Measurements from ENCODE around the gene CHERP.
"Not testable (repeated sequence)": the region's sequence is repeated elsewhere in the genome, so short reads cannot be mapped to it uniquely, and the experiment has no call there.

Gene CHERP

GRCh38 chr19:16495982-16496612 is 46.1 kb downstream of the CHERP start, which contains the start of the genes C19orf44 and CALR3:
TSS of gene C19orf44 (plus strand) at chr19:16496394. CDS start at chr19:16500793, 4,399 bp downstream.
TSS of gene CALR3 (minus strand) at chr19:16496167. CDS start at chr19:16496129, 38 bp downstream.
- in situ Hi-C loops (cut with MboI; ENCODE audit: low sequenced_read_pairs), result no loop called here

- in situ Hi-C loops (cut with MboI; ENCODE audit: low sequenced_read_pairs), result not testable (repeated sequence)
Measured at GRCh38 chr19:16486476-16486875, 55.8 kb downstream of the CHERP start.

GRCh38 chr19:16482745-16483144 is 59.5 kb downstream of the CHERP start:
- in situ Hi-C loops (cut with MboI; ENCODE audit: low sequenced_read_pairs), result no loop called here

- in situ Hi-C loops (cut with MboI; ENCODE audit: low sequenced_read_pairs), result no loop called here
Measured at GRCh38 chr19:16477311-16477710, 64.9 kb downstream of the CHERP start.

GRCh38 chr19:16476401-16476800 is 65.8 kb downstream of the CHERP start:
- in situ Hi-C loops (cut with MboI; ENCODE audit: low sequenced_read_pairs), result no loop called here

- in situ Hi-C loops (cut with MboI; ENCODE audit: low sequenced_read_pairs), result no loop called here
Measured at GRCh38 chr19:16473875-16474392, 68.3 kb downstream of the CHERP start.

GRCh38 chr19:16472992-16473391 is 69.2 kb downstream of the CHERP start:
- in situ Hi-C loops (cut with MboI; ENCODE audit: low sequenced_read_pairs), result no loop called here

- in situ Hi-C loops (cut with MboI; ENCODE audit: low sequenced_read_pairs), result not testable (repeated sequence)
Measured at GRCh38 chr19:16472559-16472899, 69.7 kb downstream of the CHERP start.

GRCh38 chr19:16470911-16471811 is 71.1 kb downstream of the CHERP start:
- in situ Hi-C loops (cut with MboI; ENCODE audit: low sequenced_read_pairs), result no loop called here

- in situ Hi-C loops (cut with MboI; ENCODE audit: low sequenced_read_pairs), result no loop called here
Measured at GRCh38 chr19:16470541-16470910, 71.7 kb downstream of the CHERP start.

All from HL-60/S4 (cell line).